HepG2 (cell line): Measurements from ENCODE around the gene SAMD10. TPM values are rescaled to one million over a fixed set of nuclear protein-coding genes. Genes with fewer than 3 reads are reported as not detected.
A peak's percentile ranks its signal among the peaks of the same experiment; 100 is the strongest.

Source experiments
- ATAD3A ChIP-seq: sonication (generic); formaldehyde crosslinking; IDR thresholded peaks from 2 replicates; pipeline ENCODE4 v1.4.0; 2020; ENCODE audit warnings: missing genetic modification reagents
- ATF6 ChIP-seq: sonication (generic); formaldehyde crosslinking; conservative IDR thresholded peaks from 2 replicates; pipeline ENCODE4 v1.4.0; 2020; ENCODE audit warnings: missing genetic modification reagents
- ATM ChIP-seq: fragments of 450-650 bp; IDR thresholded peaks from 2 replicates; pipeline ENCODE4 v1.7.1; 2017; ENCODE audit warnings: mild to moderate bottlenecking, borderline replicate concordance
- CCAR2 ChIP-seq: fragments of 200-400 bp; formaldehyde crosslinking; optimal IDR thresholded peaks from 2 replicates; pipeline ENCODE3; 2018; ENCODE audit warnings: low read depth, mild to moderate bottlenecking, low read length, moderate library complexity
- HIC2 ChIP-seq: sonication (generic); formaldehyde crosslinking; IDR thresholded peaks from 2 replicates; pipeline ENCODE4 v1.9.0; 2022; ENCODE audit warnings: low read depth, missing genetic modification reagents
- HOXA7 ChIP-seq: sonication (generic); formaldehyde crosslinking; IDR thresholded peaks from 2 replicates; pipeline ENCODE4 v1.8.1; 2022; ENCODE audit warnings: mild to moderate bottlenecking, missing genetic modification reagents, moderate library complexity
- THAP11 ChIP-seq: IDR thresholded peaks from 2 replicates; pipeline ENCODE4 v1.6.1; 2016; ENCODE audit warnings: missing biosample characterization, missing genetic modification reagents
- ZBTB40 ChIP-seq, 2 experiments: fragments of 450-650 bp in 1 of 2; sonication (generic) in 1 of 2; formaldehyde crosslinking in 1 of 2; IDR thresholded peaks; 2 replicates each; pipeline versions ENCODE4 v1.6.1 to v1.8.0; 2016 to 2022; ENCODE audit warnings: antibody characterized with exemption in 1 of 2, mild to moderate bottlenecking in 1 of 2, missing genetic modification reagents in 1 of 2
- ZNF232 ChIP-seq: sonication (generic); formaldehyde crosslinking; IDR thresholded peaks from 2 replicates; pipeline ENCODE4 v1.4.0; 2020; ENCODE audit warnings: missing genetic modification reagents, borderline replicate concordance
- ZNF280B ChIP-seq: sonication (generic); formaldehyde crosslinking; IDR thresholded peaks from 2 replicates; pipeline ENCODE4 v1.5.0; 2020; ENCODE audit warnings: missing genetic modification reagents, mild to moderate bottlenecking, borderline replicate concordance
- ZNF34 ChIP-seq: sonication (generic); formaldehyde crosslinking; IDR thresholded peaks from 2 replicates; pipeline ENCODE4 v1.4.0; 2020; ENCODE audit warnings: mild to moderate bottlenecking, missing genetic modification reagents, borderline replicate concordance
- ZNF547 ChIP-seq: sonication (generic); formaldehyde crosslinking; IDR thresholded peaks from 2 replicates; pipeline ENCODE4 v1.5.1; 2020; ENCODE audit warnings: mild to moderate bottlenecking, missing genetic modification reagents
- polyA plus RNA-seq, 8 experiments: library from polyadenylated mRNA; depleted of rRNA in 3 of 8; stranded (reverse) in 7 of 8; unstranded in 1 of 8; fragments of >200 nt; fragmentation: Illumina TruSeq in 4 of 8; extraction: Trizol in 4 of 8; gene quantifications; 2 replicates each; pipeline versions ENCODE4 v1.2.1 to v1.2.3, GENCODE V29; 2011 to 2016; ENCODE audit warnings: low read depth in 4 of 8, missing spikeins in 1 of 8, mixed read lengths in 1 of 8; ENCODE audit not compliant: insufficient read depth in 1 of 8
- total RNA-seq, 5 experiments: library from RNA; depleted of rRNA; stranded (reverse); fragments of >200 nt; fragmentation: Illumina TruSeq; extraction: Trizol; gene quantifications; 2 replicates each; pipeline ENCODE4 v1.2.3, GENCODE V29; 2016; ENCODE audit warnings: low read depth in 1 of 5

SAMD10 gene
- total and polyA plus RNA-seq, 2 of the 13 experiments (the other 11 are each of a cell fraction or from before 2014, with no cell fraction given): 6.1 to 11.0 TPM

- TF ChIP-seq HIC2 (CRISPR knock-in tag) (peak; percentile 68; the same call in 1 of the 2 replicates), ATM (no peak), ZBTB40 (IDR thresholded peaks at IDR 0.05) (no peak), ZBTB40 (CRISPR knock-in tag; IDR thresholded peaks at IDR 0.05) (no peak; the same call in none of the 2 replicates), THAP11 (peak; percentile 73; the same call in 1 of the 2 replicates), ZNF280B (CRISPR knock-in tag) (no peak; the same call in none of the 2 replicates), ZNF34 (CRISPR knock-in tag) (0 out of 2 replicates have a peak, but pooled peaks have one; percentile 41), ATF6 (no peak), HOXA7 (CRISPR knock-in tag) (no peak), ZNF232 (no peak), ZNF547 (peak; percentile 92; the same call in 1 of the 2 replicates), CCAR2 (peak; percentile 24), ATAD3A (peak; percentile 88; the same call in 1 of the 2 replicates)
Measured at GRCh38 chr20:64024141-64024990, 44.9 kb upstream of the SAMD10 start (continued).
